ENCODE data around the gene EI24. TPM values are rescaled to one million over a fixed set of nuclear protein-coding genes. Genes with fewer than 3 reads are reported as not detected.
"Not testable (repeated sequence)": the region's sequence is repeated elsewhere in the genome, so short reads cannot be mapped to it uniquely, and the experiment has no call there.

The EI24 gene
- 110 TPM for polyA plus RNA-seq (2013, experiment 1 of 2)
- 104 TPM for polyA plus RNA-seq (2013, experiment 2 of 2)

DNA sequence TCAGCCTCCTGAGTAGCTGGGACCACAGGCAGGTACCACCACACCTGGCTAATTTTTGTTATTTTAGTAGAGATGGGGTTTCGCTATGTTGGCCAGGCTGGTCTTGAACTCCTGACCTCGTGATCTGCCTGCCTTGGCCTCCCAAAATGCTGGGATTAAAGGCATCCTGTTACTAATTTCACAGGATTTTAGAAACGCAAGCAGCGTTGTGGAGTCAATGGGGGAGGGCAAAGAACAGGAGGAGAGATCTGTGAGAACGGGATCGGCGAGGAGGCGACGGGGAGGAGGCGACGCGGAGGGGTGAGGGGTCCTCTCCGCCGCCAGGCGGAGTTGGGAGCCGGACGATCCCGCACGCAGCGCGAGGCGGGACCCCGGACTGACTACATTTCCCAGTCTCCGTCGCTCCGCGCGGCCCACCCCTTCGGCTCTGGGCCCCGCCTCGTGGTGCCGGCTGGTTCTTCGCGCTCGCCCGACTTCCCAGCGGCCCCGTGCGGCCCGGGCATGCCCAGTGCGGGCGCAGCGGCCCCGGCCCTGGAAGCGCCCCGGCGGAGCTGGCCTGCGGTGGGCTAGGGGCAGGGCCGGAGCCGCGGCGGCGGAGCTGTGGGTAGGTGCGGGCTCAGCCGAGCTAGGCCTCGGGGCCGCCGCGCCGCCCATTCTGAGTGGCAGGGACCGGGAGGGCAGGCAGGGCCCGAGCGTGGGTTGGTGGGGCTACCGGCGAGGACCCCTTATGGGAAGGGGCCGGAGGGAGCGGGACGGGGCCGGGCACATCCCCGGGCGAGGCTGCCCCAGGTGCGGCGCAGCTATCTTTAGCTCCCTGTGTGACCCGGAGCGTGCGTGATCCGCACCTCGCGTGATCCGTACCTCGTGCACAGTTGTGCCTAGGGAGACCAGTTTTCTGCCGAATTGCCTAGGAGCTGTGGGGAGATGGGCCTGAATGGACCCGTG is at the start of gene EI24:
EI24 (plus strand) TSS at position 508 of the 945 bp plus-strand sequence. CDS start 3,051 bp downstream, outside the sequence.
- peak within 1 kb of the TSS; percentile 76 for H3K4me3 ChIP-seq (ENCODE audit: extremely low read depth, insufficient read depth, low read length, poor library complexity, severe bottlenecking)
- H3K36me3 ChIP-seq (ENCODE audit: control insufficient read depth, insufficient read depth, low read length), result peaks cover 24% of the 10 kb centered on the region
- H3K4me1 ChIP-seq (ENCODE audit: control insufficient read depth, insufficient read depth, low read length, poor library complexity, severe bottlenecking), result no peaks in the 10 kb centered on the region
- 1 to 3% methylated on average over 68 to 72 of the region's 83 CpGs for WGBS, 2 experiments (ENCODE audit: insufficient coverage in 2 of 2)
- H3K9me3 ChIP-seq (ENCODE audit: control insufficient read depth, low read length), result no peaks in the 10 kb centered on the region
- H3K27ac ChIP-seq (ENCODE audit: low read depth, low read length, severe bottlenecking), result no peak within 1 kb of the TSS

DNA sequence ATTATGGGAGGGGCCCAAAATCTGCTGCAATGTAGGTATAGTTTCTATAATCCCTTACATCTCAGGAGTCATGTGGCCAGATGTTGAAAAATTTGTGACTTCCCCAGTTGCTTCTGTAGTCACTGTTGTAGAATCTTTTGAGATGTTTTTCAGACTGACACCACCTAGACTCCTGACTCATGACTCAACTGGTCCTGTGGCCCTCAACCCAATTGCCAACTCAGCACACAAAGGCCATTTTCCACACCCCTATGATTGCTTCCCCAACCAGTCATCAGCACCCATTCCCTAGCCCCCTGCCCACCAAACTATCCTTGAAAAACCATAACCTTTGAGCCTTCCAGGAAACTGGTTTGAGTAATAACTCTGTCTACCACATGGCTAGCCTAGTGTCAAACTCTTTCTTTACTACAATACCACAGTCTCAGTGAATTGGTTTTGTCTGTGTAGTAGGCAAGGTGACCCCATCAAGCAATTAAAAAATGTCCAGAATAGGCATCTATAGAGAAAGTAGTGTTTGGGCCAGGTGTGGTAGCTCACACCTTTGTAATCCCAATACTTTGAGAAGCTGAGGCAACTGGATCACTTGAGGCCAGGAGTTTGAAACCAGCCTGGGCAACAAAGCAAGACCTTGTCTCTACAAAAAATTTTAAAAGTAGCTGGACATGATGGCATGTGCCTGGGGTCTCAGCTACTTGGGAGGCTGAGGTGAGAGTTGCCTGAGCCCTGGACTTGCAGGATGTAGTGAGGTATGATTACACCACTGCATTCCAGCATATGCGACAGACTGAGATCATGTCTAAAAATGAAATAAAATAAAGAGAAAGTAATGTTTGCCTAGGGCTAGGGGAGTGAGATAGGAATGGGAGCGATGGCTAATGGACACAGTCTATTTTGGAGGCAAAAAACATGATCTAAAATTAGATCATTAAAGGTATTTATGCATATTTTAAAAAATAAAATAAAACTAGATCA is 49.1 kb upstream of the EI24 start:
- Histone ChIP-seq H3K27ac (ENCODE audit: low read depth, low read length, severe bottlenecking) (no peak overlapping the region), H3K4me1 (ENCODE audit: control insufficient read depth, insufficient read depth, low read length, poor library complexity, severe bottlenecking) (peaks cover 10% of the 10 kb centered on the region), H3K36me3 (ENCODE audit: control insufficient read depth, insufficient read depth, low read length) (no peaks in the 10 kb centered on the region), H3K9me3 (ENCODE audit: control insufficient read depth, low read length) (peaks cover 8% of the 10 kb centered on the region), H3K4me3 (ENCODE audit: extremely low read depth, insufficient read depth, low read length, poor library complexity, severe bottlenecking) (no peak overlapping the region)
- WGBS, 2 experiments (ENCODE audit: insufficient coverage in 2 of 2), result 100% methylated on average over 1 of the region's 2 CpGs; no CpG with 5 or more reads in 1 of the 2 experiments

DNA sequence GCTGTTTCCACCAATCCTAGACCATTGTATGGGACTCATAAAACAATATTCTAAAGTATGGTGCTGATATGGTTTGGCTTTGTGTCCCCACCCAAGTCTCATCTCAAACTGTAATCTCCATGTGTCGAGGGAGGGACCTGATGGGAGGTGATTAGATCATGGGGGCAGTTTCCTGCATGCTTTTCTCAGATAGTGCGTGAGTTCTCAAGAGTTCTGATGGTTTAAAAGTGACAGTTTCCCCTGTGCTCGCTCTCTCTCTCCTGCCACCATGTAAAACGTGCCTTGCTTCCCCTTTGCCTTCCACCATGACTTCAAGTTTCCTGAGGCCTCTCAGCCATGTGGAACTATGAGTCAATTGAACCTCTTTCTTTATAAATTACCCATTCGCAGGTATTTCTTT is 44.0 kb upstream of the EI24 start:
- H3K36me3 ChIP-seq (ENCODE audit: control insufficient read depth, insufficient read depth, low read length), result no peaks in the 10 kb centered on the region
- H3K9me3 ChIP-seq (ENCODE audit: control insufficient read depth, low read length), result peaks cover 2% of the 10 kb centered on the region
- H3K4me3 ChIP-seq (ENCODE audit: extremely low read depth, insufficient read depth, low read length, poor library complexity, severe bottlenecking), result no peak overlapping the region
- H3K27ac ChIP-seq (ENCODE audit: low read depth, low read length, severe bottlenecking), result no peak overlapping the region
- no peaks in the 10 kb centered on the region for H3K4me1 ChIP-seq (ENCODE audit: control insufficient read depth, insufficient read depth, low read length, poor library complexity, severe bottlenecking)
- WGBS, 2 experiments (ENCODE audit: insufficient coverage in 2 of 2), result 76 to 91% methylated on average over 3 to 4 of the region's 5 CpGs

DNA sequence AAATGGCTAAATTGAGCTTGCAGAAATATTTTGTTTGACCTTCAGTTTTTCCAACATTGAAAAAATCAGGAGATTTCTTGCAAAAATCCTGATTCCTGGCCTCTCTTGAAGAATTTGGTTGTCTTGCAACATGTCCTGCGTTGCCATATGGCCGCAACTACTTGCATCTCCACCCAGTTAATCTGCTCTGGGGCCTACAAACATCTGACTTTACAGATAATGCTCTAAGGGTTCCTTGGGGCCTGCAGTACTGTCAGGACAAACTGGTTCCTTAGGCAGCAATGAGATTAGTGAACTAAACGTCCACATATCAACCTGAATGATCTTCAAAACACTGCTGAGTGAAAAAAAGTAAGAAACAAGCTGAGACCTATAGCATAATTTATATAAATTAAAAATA is 36.6 kb upstream of the EI24 start:
- H3K36me3 ChIP-seq (ENCODE audit: control insufficient read depth, insufficient read depth, low read length), result no peaks in the 10 kb centered on the region
- H3K9me3 ChIP-seq (ENCODE audit: control insufficient read depth, low read length), result no peaks in the 10 kb centered on the region
- H3K4me1 ChIP-seq (ENCODE audit: control insufficient read depth, insufficient read depth, low read length, poor library complexity, severe bottlenecking), result no peaks in the 10 kb centered on the region
- H3K4me3 ChIP-seq (ENCODE audit: extremely low read depth, insufficient read depth, low read length, poor library complexity, severe bottlenecking), result no peak overlapping the region
- 92 to 97% methylated on average over 2 of the region's 3 CpGs for WGBS, 2 experiments (ENCODE audit: insufficient coverage in 2 of 2)
- H3K27ac ChIP-seq (ENCODE audit: low read depth, low read length, severe bottlenecking), result no peak overlapping the region

DNA sequence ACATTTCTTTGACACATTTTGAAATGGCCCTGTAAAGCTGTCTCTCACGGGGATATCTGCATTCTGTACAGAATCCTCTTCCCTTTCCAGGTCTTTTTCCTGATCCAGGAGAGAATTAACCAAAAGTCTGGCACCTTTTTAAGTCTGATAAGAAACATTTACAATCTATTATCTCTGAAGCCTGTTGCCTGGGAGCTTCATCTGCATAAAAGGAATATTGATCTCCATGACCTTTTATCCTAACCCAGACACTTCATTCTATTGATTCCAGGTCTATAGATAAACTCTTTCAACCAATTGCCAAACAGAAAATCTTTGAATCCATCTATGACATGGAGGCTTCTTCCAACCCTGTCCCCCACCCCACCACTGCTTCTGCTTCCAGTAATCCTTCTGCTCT is 33.7 kb upstream of the EI24 start:
- Histone ChIP-seq H3K4me1 (ENCODE audit: control insufficient read depth, insufficient read depth, low read length, poor library complexity, severe bottlenecking) (no peaks in the 10 kb centered on the region), H3K9me3 (ENCODE audit: control insufficient read depth, low read length) (no peaks in the 10 kb centered on the region), H3K27ac (ENCODE audit: low read depth, low read length, severe bottlenecking) (no peak overlapping the region), H3K4me3 (ENCODE audit: extremely low read depth, insufficient read depth, low read length, poor library complexity, severe bottlenecking) (no peak overlapping the region), H3K36me3 (ENCODE audit: control insufficient read depth, insufficient read depth, low read length) (no peaks in the 10 kb centered on the region)
- 92% methylated on average over 1 of the region's 1 CpG for WGBS, 2 experiments (ENCODE audit: insufficient coverage in 2 of 2)

DNA sequence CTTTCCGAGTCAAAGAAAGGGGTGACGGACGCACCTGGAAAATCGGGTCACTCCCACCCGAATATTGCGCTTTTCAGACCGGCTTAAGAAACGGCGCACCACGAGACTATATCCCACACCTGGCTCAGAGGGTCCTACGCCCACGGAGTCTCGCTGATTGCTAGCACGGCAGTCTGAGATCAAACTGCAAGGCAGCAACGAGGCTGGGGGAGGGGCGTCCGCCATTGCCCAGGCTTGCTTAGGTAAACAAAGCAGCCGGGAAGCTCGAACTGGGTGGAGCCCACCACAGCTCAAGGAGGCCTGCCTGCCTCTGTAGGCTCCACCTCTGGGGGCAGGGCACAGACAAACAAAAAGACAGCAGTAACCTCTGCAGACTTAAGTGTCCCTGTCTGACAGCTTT is 32.4 kb upstream of the EI24 start:
- H3K27ac ChIP-seq (ENCODE audit: low read depth, low read length, severe bottlenecking); H3K4me1 ChIP-seq (ENCODE audit: control insufficient read depth, insufficient read depth, low read length, poor library complexity, severe bottlenecking); H3K9me3 ChIP-seq (ENCODE audit: control insufficient read depth, low read length); H3K36me3 ChIP-seq (ENCODE audit: control insufficient read depth, insufficient read depth, low read length); H3K4me3 ChIP-seq (ENCODE audit: extremely low read depth, insufficient read depth, low read length, poor library complexity, severe bottlenecking): not testable (repeated sequence)
- 90% methylated on average over 2 of the region's 19 CpGs; no CpG with 5 or more reads in 1 of the 2 experiments for WGBS, 2 experiments (ENCODE audit: insufficient coverage in 2 of 2)

DNA sequence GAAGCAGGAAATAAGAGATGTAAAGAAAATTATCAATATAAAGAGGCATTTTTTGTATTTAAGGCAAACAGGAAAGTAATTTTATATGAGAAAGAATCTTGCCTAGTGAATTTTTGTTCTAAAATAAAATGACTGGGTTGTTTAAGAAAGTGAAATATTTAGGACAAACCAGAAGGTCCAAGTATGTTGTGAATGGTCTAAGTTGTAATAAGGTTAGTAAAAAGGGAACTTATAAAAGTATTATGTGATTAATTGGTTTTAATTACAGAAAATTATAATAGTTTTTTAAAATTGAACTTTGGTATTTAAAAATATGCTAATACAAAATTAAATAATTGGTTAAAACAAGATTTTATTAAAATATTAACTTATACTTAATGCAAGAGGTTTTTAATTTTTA is 26.6 kb upstream of the EI24 start:
- Histone ChIP-seq H3K4me3 (ENCODE audit: extremely low read depth, insufficient read depth, low read length, poor library complexity, severe bottlenecking) (no peak overlapping the region), H3K9me3 (ENCODE audit: control insufficient read depth, low read length) (peaks cover 20% of the 10 kb centered on the region), H3K4me1 (ENCODE audit: control insufficient read depth, insufficient read depth, low read length, poor library complexity, severe bottlenecking) (no peaks in the 10 kb centered on the region), H3K36me3 (ENCODE audit: control insufficient read depth, insufficient read depth, low read length) (no peaks in the 10 kb centered on the region), H3K27ac (ENCODE audit: low read depth, low read length, severe bottlenecking) (no peak overlapping the region)

DNA sequence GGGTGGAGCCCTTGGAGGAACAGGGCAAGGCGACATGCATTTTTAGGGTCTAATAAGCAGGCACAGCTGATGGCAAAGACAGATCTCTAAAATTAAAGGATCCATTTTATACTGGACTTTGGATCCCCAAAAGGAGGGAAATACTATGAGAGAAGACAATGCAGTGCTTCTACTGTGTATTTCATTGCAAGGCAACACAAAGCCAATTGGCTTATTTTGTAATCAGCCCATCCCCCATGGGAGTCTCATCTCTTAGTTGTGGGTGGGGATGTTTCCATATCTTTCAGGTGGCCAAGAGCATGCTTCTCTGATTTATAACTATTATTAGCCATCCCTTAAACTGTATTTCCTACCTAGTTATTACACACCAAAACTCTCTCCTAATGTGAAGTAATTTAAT is 18.5 kb upstream of the EI24 start:
- Histone ChIP-seq H3K9me3 (ENCODE audit: control insufficient read depth, low read length) (peaks cover 37% of the 10 kb centered on the region), H3K4me1 (ENCODE audit: control insufficient read depth, insufficient read depth, low read length, poor library complexity, severe bottlenecking) (no peaks in the 10 kb centered on the region), H3K36me3 (ENCODE audit: control insufficient read depth, insufficient read depth, low read length) (no peaks in the 10 kb centered on the region), H3K4me3 (ENCODE audit: extremely low read depth, insufficient read depth, low read length, poor library complexity, severe bottlenecking) (no peak overlapping the region), H3K27ac (ENCODE audit: low read depth, low read length, severe bottlenecking) (no peak overlapping the region)
- WGBS, 2 experiments (ENCODE audit: insufficient coverage in 2 of 2), result 100% methylated on average over 1 of the region's 1 CpG; no CpG with 5 or more reads in 1 of the 2 experiments

DNA sequence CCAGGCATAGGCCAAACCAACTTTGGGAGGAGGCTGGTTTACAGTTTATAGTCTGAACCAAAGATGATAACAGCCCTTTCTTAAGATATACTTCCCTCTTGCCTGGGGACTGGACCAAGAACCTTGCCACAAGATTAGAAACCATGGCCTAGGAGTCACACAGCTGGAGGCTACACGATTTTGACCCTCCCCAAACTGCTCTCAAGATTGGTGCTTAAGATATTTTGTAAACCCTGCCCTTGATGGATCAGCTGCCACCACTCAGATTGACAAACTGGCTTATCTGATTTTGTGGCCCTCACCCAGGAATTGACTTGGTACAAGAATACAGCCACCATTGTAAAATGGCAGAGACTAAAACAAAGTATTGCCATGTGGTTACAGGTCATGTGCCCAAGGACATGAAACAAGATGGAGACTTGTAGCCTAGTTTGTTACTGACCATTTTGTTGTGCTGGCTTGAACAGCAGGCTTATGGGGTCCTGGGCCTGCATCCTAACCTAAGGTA is 17.4 kb upstream of the EI24 start:
- no peaks in the 10 kb centered on the region for H3K4me1 ChIP-seq (ENCODE audit: control insufficient read depth, insufficient read depth, low read length, poor library complexity, severe bottlenecking)
- peaks cover 37% of the 10 kb centered on the region for H3K9me3 ChIP-seq (ENCODE audit: control insufficient read depth, low read length)
- H3K4me3 ChIP-seq (ENCODE audit: extremely low read depth, insufficient read depth, low read length, poor library complexity, severe bottlenecking), result no peak overlapping the region
- 44 to 100% methylated on average over 1 of the region's 1 CpG for WGBS, 2 experiments (ENCODE audit: insufficient coverage in 2 of 2)
- no peak overlapping the region for H3K27ac ChIP-seq (ENCODE audit: low read depth, low read length, severe bottlenecking)
- H3K36me3 ChIP-seq (ENCODE audit: control insufficient read depth, insufficient read depth, low read length), result no peaks in the 10 kb centered on the region

DNA sequence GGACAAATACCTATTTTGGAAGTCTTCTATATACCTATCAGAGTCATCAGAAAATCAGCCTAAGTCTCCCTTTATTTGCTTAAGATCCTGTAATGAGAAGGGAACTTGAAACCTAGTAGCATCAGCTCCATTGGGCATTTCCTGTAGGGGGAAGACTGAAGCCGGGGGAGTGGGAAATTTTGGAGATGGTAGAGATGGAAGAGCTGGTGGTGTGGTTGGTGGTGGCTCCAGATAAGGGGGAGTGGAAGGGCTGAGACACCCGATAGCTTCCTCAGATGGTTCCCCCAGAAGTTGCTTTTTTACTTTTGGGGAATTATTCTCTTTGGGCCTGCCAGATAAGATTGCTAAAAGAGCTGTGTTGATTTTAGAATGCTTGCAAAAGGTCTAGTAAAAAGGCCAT is 16.4 kb upstream of the EI24 start:
- no peak overlapping the region for H3K27ac ChIP-seq (ENCODE audit: low read depth, low read length, severe bottlenecking)
- no peaks in the 10 kb centered on the region for H3K36me3 ChIP-seq (ENCODE audit: control insufficient read depth, insufficient read depth, low read length)
- H3K4me3 ChIP-seq (ENCODE audit: extremely low read depth, insufficient read depth, low read length, poor library complexity, severe bottlenecking), result no peak overlapping the region
- H3K4me1 ChIP-seq (ENCODE audit: control insufficient read depth, insufficient read depth, low read length, poor library complexity, severe bottlenecking), result no peaks in the 10 kb centered on the region
- 83 to 93% methylated on average over 1 of the region's 2 CpGs for WGBS, 2 experiments (ENCODE audit: insufficient coverage in 2 of 2)
- H3K9me3 ChIP-seq (ENCODE audit: control insufficient read depth, low read length), result peaks cover 30% of the 10 kb centered on the region

Measured in mesodermal cell (in vitro differentiated cells).